Measurements from ENCODE around the gene SLC5A2.
A peak's percentile ranks its signal among the peaks of the same experiment; 100 is the strongest.

Gene SLC5A2

GRCh38 chr16:31471241-31471874 lies 11.6 kb upstream of the SLC5A2 start:
- ChIA-PET POLR2A (ENCODE audit: low non-redundant PET) (no interaction called here), CTCF (interaction anchor here (0.5 to 1.1 kb wide), 3 partner anchors 11 to 518 kb away, joined by 3 to 6 read pairs (median 4); no protein-coding TSS in a partner anchor)
- H3K27ac ChIP-seq: peak overlapping the region; percentile 97
- DNase-seq (ENCODE audit: low spot score): no peak
- no peak for TF ChIP-seq CTCF (conservative IDR thresholded peaks at IDR 0.05; ENCODE audit: low read depth)

GRCh38 chr16:31471875-31472708 lies 10.8 kb upstream of the SLC5A2 start, which contains the start of gene TGFB1I1:
Gene TGFB1I1, plus strand, starts transcription at chr16:31472152. Its CDS starts 37 bp downstream, at chr16:31472189.
- CTCF ChIA-PET: interaction anchor here (0.5 to 1.1 kb wide), 2 partner anchors 11 to 519 kb away, joined by 4 to 6 read pairs; no protein-coding TSS in a partner anchor
- peak within 1 kb of the TSS; percentile 97 for H3K27ac ChIP-seq
- no peak for TF ChIP-seq CTCF (conservative IDR thresholded peaks at IDR 0.05; ENCODE audit: low read depth)
- POLR2A ChIA-PET (ENCODE audit: low non-redundant PET): no interaction called here
- peak; percentile 45 for DNase-seq (ENCODE audit: low spot score)

GRCh38 chr16:31472709-31473203 lies 10.2 kb upstream of the SLC5A2 start:
- H3K27ac ChIP-seq: peak overlapping the region; percentile 97
- ChIA-PET POLR2A (ENCODE audit: low non-redundant PET) (interaction anchor here (0.6 kb wide), 1 partner anchor 35 kb away, joined by 3 read pairs; the partner anchor contains the start of gene RUSF1), CTCF (interaction anchor here (0.6 to 1.1 kb wide), 2 partner anchors 12 to 19 kb away, joined by 5 to 6 read pairs; no protein-coding TSS in a partner anchor)
- peak; percentile 95 for DNase-seq (ENCODE audit: low spot score)
- peak; percentile 74 for TF ChIP-seq CTCF (conservative IDR thresholded peaks at IDR 0.05; ENCODE audit: low read depth)

- no peak for DNase-seq (ENCODE audit: low spot score)
- CTCF ChIA-PET: interaction anchor here (0.6 kb wide), 1 partner anchor 18 kb away, joined by 5 read pairs; no protein-coding TSS in a partner anchor
- no peak for TF ChIP-seq CTCF (conservative IDR thresholded peaks at IDR 0.05; ENCODE audit: low read depth)
- POLR2A ChIA-PET (ENCODE audit: low non-redundant PET): interaction anchor here (0.6 kb wide), 1 partner anchor 35 kb away, joined by 3 read pairs; the partner anchor contains the start of gene RUSF1
- H3K27ac ChIP-seq: peak overlapping the region; percentile 97
Observed at GRCh38 chr16:31473264-31473984, 9.5 kb upstream of the SLC5A2 start.

- TF ChIP-seq CTCF (conservative IDR thresholded peaks at IDR 0.05; ENCODE audit: low read depth): no peak
- POLR2A ChIA-PET (ENCODE audit: low non-redundant PET): no interaction called here
- H3K27ac ChIP-seq: peak overlapping the region; percentile 97
- CTCF ChIA-PET: no interaction called here
- DNase-seq (ENCODE audit: low spot score): no peak
Observed at GRCh38 chr16:31474173-31474714, 8.7 kb upstream of the SLC5A2 start.
